Lung (tissue), 12 donors: ENCODE data around the gene NUCB1. TPM values are rescaled to one million over a fixed set of nuclear protein-coding genes. Genes with fewer than 3 reads are reported as not detected.

ENCODE experiments used
- ATAC-seq: fragments of 200-7000 bp; cut with Tn5 transposase; one replicate; pipeline ENCODE4 v1.9.1; 2020; ENCODE audit warnings: moderate number of reproducible peaks; ENCODE audit not compliant: insufficient read depth, low FRiP score
- DNase-seq, 3 donors: peaks; one replicate each; pipeline ENCODE4 v3.0.0-alpha.2; 2013 to 2017
- H3K27ac ChIP-seq, 2 donors: one replicate each; pipeline ENCODE4 v1.5.1; 2013; ENCODE audit warnings: mild to moderate bottlenecking in 2 of 2, moderate library complexity in 2 of 2, control low read depth in 1 of 2, inconsistent platforms in 1 of 2, low read depth in 1 of 2, low read length in 1 of 2
- H3K27me3 ChIP-seq, 3 donors: one replicate each; pipeline ENCODE4 v1.5.1; 2013; ENCODE audit warnings: low read length in 2 of 3; ENCODE audit not compliant: control insufficient read depth in 3 of 3, insufficient read depth in 3 of 3
- H3K36me3 ChIP-seq, 4 donors: one replicate each; pipeline ENCODE4 v1.5.1; 2013; ENCODE audit warnings: low read length in 4 of 4, mild to moderate bottlenecking in 1 of 4, moderate library complexity in 1 of 4; ENCODE audit not compliant: control insufficient read depth in 4 of 4, insufficient read depth in 4 of 4
- H3K4me1 ChIP-seq, 5 donors: one replicate each; pipeline ENCODE4 v1.5.1; 2013; ENCODE audit warnings: low read length in 5 of 5, mild to moderate bottlenecking in 2 of 5, moderate library complexity in 1 of 5; ENCODE audit not compliant: control insufficient read depth in 5 of 5, insufficient read depth in 5 of 5
- H3K4me3 ChIP-seq: one replicate; pipeline ENCODE4 v1.5.1; 2013; ENCODE audit warnings: mild to moderate bottlenecking, control low read depth, moderate library complexity
- H3K9ac ChIP-seq, 2 donors: one replicate each; pipeline ENCODE4 v1.5.1; 2013; ENCODE audit warnings: low read length in 2 of 2, control low read depth in 1 of 2; ENCODE audit not compliant: insufficient read depth in 1 of 2
- H3K9me3 ChIP-seq, 4 donors: one replicate each; pipeline ENCODE4 v1.5.1; 2013; ENCODE audit warnings: low read length in 3 of 4, mild to moderate bottlenecking in 1 of 4, moderate library complexity in 1 of 4; ENCODE audit not compliant: control insufficient read depth in 4 of 4, insufficient read depth in 3 of 4
- CTCF ChIP-seq: IDR thresholded peaks from 2 replicates; pipeline ENCODE4 v1.5.1; 2012; ENCODE audit warnings: mild to moderate bottlenecking; ENCODE audit errors: control extremely low read depth, extremely low read depth
- WGBS, 2 donors: extraction: QIAGEN DNeasy Blood & Tissue Kit; methylation state at CpG; one replicate each; pipeline ENCODE4 v1.1.7; 2013; 5-methylcytosine and 5-hydroxymethylcytosine counted together
- polyA plus RNA-seq, 2 donors: library from polyadenylated mRNA; stranded (reverse); fragments of 200-250 nt; gene quantifications; one replicate each; pipeline ENCODE4 v1.2.1, GENCODE V29; 2013
- total RNA-seq, 2 donors: library from RNA; depleted of rRNA in 1 of 2; stranded (reverse); fragments of >200 nt in 1 of 2; gene quantifications; one replicate each; pipeline ENCODE4 v1.2.1, GENCODE V29; 2014 to 2021
- donor health status: control.
- donor health status: control.
- donor health status: Bipolar disorder and iron deficiency.
- donor health status: healthy.
- donor health status: DM: yes; HTN: yes; CAD: no.

Gene NUCB1
- total and polyA plus RNA-seq, 4 donors = 214 to 367 (median 354) TPM

GRCh38 chr19:48866692-48867091, 33.4 kb upstream of the NUCB1 start:
- no peak for TF ChIP-seq CTCF
- 79 to 84% methylated on average over 6 of the region's 6 CpGs for WGBS, 2 donors
- DNase-seq = no peak

GRCh38 chr19:48867123-48867745, 32.9 kb upstream of the NUCB1 start:
- Histone ChIP-seq H3K9ac (no peak overlapping the region), H3K27me3 (no peaks in the 10 kb centered on the region), H3K36me3 (peaks cover 0 to 3% (median 0%) of the 10 kb centered on the region in 4 donors), H3K4me3 (peak overlapping the region; percentile 20), H3K4me1 (peaks cover 0 to 26% (median 5%) of the 10 kb centered on the region in 5 donors), H3K9me3 (no peaks in the 10 kb centered on the region), H3K27ac (no peak overlapping the region)
- TF ChIP-seq CTCF = no peak
- no peak for ATAC-seq
- DNase-seq = peak; percentile 53 to 72 (median 68)
- WGBS, 2 donors = 73 to 80% methylated on average over 14 of the region's 14 CpGs

More at GRCh38 chr19:48866692-48867091, 33.4 kb upstream of the NUCB1 start:
- H3K4me1 ChIP-seq = peaks cover 0 to 26% (median 5%) of the 10 kb centered on the region in 5 donors
- no peak overlapping the region for H3K4me3 ChIP-seq
- no peak for ATAC-seq
- no peak overlapping the region for H3K27ac ChIP-seq
- no peaks in the 10 kb centered on the region for H3K27me3 ChIP-seq
- peaks cover 0 to 3% (median 0%) of the 10 kb centered on the region in 4 donors for H3K36me3 ChIP-seq
- no peaks in the 10 kb centered on the region for H3K9me3 ChIP-seq
- H3K9ac ChIP-seq = no peak overlapping the region

- peak overlapping the region; percentile 37 to 67 for H3K27ac ChIP-seq
- no peaks in the 10 kb centered on the region for H3K9me3 ChIP-seq
- ATAC-seq (no peak), DNase-seq (peak in 2 of 3 donors; percentile 22 to 33)
- peak overlapping the region; percentile 20 for H3K4me3 ChIP-seq
- no peaks in the 10 kb centered on the region for H3K27me3 ChIP-seq
- H3K36me3 ChIP-seq = peaks cover 0 to 3% (median 0%) of the 10 kb centered on the region in 4 donors
- H3K4me1 ChIP-seq = peaks cover 0 to 26% (median 5%) of the 10 kb centered on the region in 5 donors
- peak overlapping the region; percentile 69 to 85 for H3K9ac ChIP-seq
- 59 to 83% methylated on average over 7 of the region's 7 CpGs for WGBS, 2 donors
- no peak for TF ChIP-seq CTCF
Observed at GRCh38 chr19:48867746-48868113, 32.4 kb upstream of the NUCB1 start.
